Mucosa of descending colon (tissue), 3 donors: ENCODE data around the gene QSOX2. TPM values are rescaled to one million over a fixed set of nuclear protein-coding genes. Genes with fewer than 3 reads are reported as not detected.
A peak's percentile ranks its signal among the peaks of the same experiment; 100 is the strongest.

Source experiments
- ATAC-seq: fragments of 200-7000 bp; cut with Tn5 transposase; one replicate; pipeline ENCODE4 v1.9.1; 2020; ENCODE audit warnings: mild to moderate bottlenecking, moderate library complexity
- DNase-seq, 3 donors: peaks; one replicate each; pipeline ENCODE4 v3.0.0-alpha.2; 2020
- H3K36me3 ChIP-seq: fragments of 200-600 bp; one replicate; pipeline ENCODE4 v1.8.0; 2021; ENCODE audit warnings: low read depth, mild to moderate bottlenecking
- H3K4me1 ChIP-seq: fragments of 200-600 bp; one replicate; pipeline ENCODE4 v1.8.0; 2021; ENCODE audit warnings: low read depth, mild to moderate bottlenecking
- H3K4me3 ChIP-seq: fragments of 200-600 bp; one replicate; pipeline ENCODE4 v1.8.0; 2021; ENCODE audit warnings: mild to moderate bottlenecking
- H3K9me3 ChIP-seq: fragments of 200-600 bp; one replicate; pipeline ENCODE4 v1.8.0; 2021; ENCODE audit warnings: mild to moderate bottlenecking
- intact Hi-C, 2 donors: fragments of 100-400 bp; cut with DNase I in 1 of 2; cut with micrococcal nuclease in 1 of 2; formaldehyde crosslinking; loops; one replicate each; pipeline versions ENCODE4 v1.11.0 to v1.11.1; 2022; cut with DNase I, micrococcal nuclease
- total RNA-seq, 3 donors: library from RNA; stranded (reverse); fragmentation: NEBNext Ultra II Directional in 2 of 3; extraction: Animal tissue kit (Norgen Biotek cat#: 25700) in 2 of 3; gene quantifications; one replicate each; pipeline versions ENCODE4 v1.2.1 to v1.2.4, GENCODE V29; 2021 to 2023
- TF ChIP-seq, protein P1 (sequence below): fragments of 200-600 bp; IDR thresholded peaks from one replicate; pipeline ENCODE4 v1.8.0; 2022; ENCODE audit warnings: antibody characterized with exemption, mild to moderate bottlenecking
- donor health status: DM: no; HTN: no; CAD: no; lungs with moderate emphysema.
- donor health status: DM: no; HTN: no; CAD: no.
- donor health status: DM: no; HTN: yes; CAD: no.

The QSOX2 gene
- total RNA-seq, 3 donors from 2014 or later: 6.1 to 8.1 (median 7.1) TPM

DNA sequence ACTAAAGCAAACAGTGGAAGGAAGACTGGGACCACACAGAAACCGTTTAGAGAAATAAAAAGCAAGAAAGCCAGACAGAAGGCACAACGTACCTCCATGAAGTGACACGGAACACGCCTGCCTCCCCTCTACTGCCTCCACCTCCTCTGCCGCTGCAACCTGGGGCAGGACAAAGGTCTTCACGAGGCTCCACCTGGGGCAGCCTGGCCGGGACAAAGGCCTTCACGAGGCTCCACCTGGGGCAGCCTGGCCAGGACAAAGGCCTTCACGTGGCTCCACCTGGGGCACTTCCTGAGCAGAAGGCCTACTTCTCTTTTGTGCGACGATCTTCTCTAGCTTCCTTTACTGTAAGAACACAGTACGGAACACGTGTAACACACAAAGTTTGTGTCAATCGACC is 11.7 kb downstream of the QSOX2 start:
- ATAC-seq (no peak), DNase-seq (no peak)
- Histone ChIP-seq H3K4me1 (no peaks in the 10 kb centered on the region), H3K36me3 (no peaks in the 10 kb centered on the region), H3K9me3 (no peaks in the 10 kb centered on the region), H3K4me3 (no peak overlapping the region)
- TF ChIP-seq, protein P1, sequence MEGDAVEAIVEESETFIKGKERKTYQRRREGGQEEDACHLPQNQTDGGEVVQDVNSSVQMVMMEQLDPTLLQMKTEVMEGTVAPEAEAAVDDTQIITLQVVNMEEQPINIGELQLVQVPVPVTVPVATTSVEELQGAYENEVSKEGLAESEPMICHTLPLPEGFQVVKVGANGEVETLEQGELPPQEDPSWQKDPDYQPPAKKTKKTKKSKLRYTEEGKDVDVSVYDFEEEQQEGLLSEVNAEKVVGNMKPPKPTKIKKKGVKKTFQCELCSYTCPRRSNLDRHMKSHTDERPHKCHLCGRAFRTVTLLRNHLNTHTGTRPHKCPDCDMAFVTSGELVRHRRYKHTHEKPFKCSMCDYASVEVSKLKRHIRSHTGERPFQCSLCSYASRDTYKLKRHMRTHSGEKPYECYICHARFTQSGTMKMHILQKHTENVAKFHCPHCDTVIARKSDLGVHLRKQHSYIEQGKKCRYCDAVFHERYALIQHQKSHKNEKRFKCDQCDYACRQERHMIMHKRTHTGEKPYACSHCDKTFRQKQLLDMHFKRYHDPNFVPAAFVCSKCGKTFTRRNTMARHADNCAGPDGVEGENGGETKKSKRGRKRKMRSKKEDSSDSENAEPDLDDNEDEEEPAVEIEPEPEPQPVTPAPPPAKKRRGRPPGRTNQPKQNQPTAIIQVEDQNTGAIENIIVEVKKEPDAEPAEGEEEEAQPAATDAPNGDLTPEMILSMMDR: no peak
- intact Hi-C loops: no loop called here

DNA sequence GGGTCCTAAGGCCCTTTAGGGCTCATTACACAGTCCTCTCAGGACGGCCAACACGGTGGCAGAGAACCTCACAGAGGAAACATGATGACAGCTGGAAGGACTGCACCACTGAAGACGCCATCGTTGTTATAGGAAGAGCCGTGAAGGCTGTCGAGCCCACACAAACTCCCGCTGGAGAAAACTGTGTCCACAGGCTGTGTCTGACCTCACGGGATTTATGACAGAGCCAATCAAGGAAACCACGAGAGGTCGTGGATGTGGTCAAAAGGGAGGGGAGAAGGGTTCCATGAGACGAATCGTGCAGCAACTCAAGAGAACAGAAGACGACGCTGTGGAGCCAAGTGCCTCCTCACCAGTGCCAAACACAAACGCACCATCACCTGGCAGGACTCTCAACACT is 12.2 kb downstream of the QSOX2 start:
- TF ChIP-seq, protein P1: no peak

DNA sequence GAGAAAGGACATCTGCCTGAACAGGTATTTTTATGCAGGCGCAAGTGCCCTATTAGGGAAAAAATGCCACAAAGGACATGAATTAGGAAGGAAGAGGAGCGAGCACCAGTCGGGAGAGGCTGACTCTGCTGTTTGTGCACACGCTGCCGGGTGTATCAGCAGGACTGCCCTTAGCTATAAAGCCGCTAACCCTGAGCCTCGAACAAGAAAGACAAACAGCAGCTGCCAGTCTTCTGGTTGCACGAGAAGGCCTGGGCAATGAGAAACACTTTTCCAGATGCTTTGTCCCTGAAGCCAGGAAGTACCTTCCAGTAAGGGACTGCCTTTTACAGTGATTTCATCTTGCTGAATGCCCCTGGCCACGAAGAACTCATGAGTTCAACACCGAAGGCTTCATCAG is 12.6 kb downstream of the QSOX2 start:
- intact Hi-C loops: no loop called here
- DNase-seq: no peak

More for the DNA sequence above, 12.2 kb downstream of the QSOX2 start:
- Histone ChIP-seq H3K4me3 (no peak overlapping the region), H3K4me1 (no peaks in the 10 kb centered on the region), H3K9me3 (no peaks in the 10 kb centered on the region), H3K36me3 (no peaks in the 10 kb centered on the region)
- ATAC-seq: no peak
- intact Hi-C loops: no loop called here
- DNase-seq: no peak

DNA sequence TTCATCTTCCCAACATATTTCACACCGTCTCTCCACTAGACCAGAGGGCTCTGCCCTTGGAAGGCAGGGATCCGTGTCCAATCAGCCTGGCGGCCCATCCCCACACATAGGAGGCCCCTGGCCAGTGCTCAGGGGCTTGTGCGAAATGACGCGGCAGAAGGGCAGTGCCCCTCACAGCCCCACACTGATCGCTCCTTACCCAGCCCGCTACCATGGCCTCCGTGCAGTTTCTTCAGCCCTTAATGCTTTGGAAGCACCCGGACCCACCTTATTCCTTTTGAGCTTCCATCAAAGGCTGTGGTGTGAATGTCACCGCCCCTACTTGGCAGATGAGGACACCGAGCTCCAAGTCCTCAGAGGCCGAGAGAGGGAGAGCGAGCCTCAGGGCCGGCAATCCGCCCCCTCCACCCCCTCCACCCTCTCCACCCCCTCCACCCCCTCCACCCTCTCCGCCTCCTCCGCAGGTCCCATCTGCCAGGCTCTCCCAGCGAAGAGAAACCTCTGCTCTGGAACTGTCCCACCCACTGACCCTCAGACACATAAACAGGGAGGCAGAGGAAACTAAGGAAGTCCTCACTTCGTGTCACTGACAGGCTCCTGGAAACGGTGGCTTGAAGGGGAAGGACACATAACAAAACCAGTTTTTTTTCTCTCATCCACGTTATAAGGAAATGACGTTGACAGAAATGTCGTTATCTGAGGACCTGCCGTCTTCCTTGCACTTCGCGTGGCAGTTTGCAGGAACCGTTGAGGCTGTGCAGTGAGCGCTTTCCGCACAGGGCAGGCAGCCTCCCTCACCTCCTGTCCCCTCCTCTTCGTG is 13.9 kb downstream of the QSOX2 start:
- no peaks in the 10 kb centered on the region for H3K9me3 ChIP-seq
- intact Hi-C loops: no loop called here
- no peaks in the 10 kb centered on the region for H3K4me1 ChIP-seq
- TF ChIP-seq, protein P1: no peak
- no peaks in the 10 kb centered on the region for H3K36me3 ChIP-seq
- ATAC-seq (peak; percentile 19), DNase-seq (no peak)
- no peak overlapping the region for H3K4me3 ChIP-seq

More for the DNA sequence above, 12.6 kb downstream of the QSOX2 start:
- TF ChIP-seq, protein P1: no peak
- no peak for ATAC-seq
- H3K36me3 ChIP-seq: no peaks in the 10 kb centered on the region
- H3K4me1 ChIP-seq: no peaks in the 10 kb centered on the region
- no peak overlapping the region for H3K4me3 ChIP-seq
- no peaks in the 10 kb centered on the region for H3K9me3 ChIP-seq

DNA sequence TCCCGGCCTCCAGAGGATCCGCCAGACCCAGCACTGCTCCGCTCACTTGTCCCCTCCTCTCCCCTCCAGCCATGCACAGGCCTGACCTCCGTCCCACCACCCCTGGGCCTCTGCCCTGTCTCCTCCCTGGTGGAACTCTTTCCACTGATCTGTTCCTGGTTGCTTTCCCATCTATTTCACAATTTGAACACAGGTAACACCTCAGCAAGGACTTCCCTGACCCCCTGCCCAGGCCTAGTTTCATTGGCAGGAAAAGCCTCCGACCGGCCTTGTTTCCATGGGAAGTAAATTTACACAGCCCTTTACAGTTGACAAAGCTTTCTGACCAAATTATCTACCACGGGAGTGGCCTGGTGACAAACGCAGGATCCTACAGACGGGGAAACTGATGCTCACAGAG is 14.8 kb downstream of the QSOX2 start:
- Histone ChIP-seq H3K4me3 (no peak overlapping the region), H3K9me3 (no peaks in the 10 kb centered on the region), H3K36me3 (no peaks in the 10 kb centered on the region), H3K4me1 (no peaks in the 10 kb centered on the region)
- TF ChIP-seq, protein P1: no peak
- intact Hi-C loops: no loop called here
- DNase-seq (no peak), ATAC-seq (no peak)
